Esophagus squamous epithelium (tissue), 4 donors: ENCODE results near the gene COL9A2.

Experiments used
- CTCF ChIP-seq, 6 experiments: fragments of 450-650 bp in 4 of 6; fragments of 200-600 bp in 2 of 6; sonication (generic) in 2 of 6; IDR thresholded peaks; one replicate each; pipeline ENCODE4 v1.5.1; 2016 to 2019; ENCODE audit warnings: antibody characterized with exemption in 6 of 6, mild to moderate bottlenecking in 4 of 6, moderate library complexity in 4 of 6
- POLR2A ChIP-seq, 4 donors: fragments of 450-650 bp; IDR thresholded peaks; one replicate each; pipeline ENCODE4 v1.6.1; 2017; ENCODE audit warnings: antibody characterized with exemption in 4 of 4, mild to moderate bottlenecking in 4 of 4, moderate library complexity in 3 of 4

- TF ChIP-seq CTCF (IDR thresholded peaks at IDR 0.05) (no peak), POLR2A (IDR thresholded peaks at IDR 0.05) (no peak)
These were observed 35.0 kb upstream of the COL9A2 start for GRCh38 chr1:40352126-40352525.
